Stimulated activated CD8-positive, alpha-beta memory T cell treated with anti-CD3 and anti-CD28 coated beads, Interleukin-7, amount 100 ng/mL, for 48 hours (primary cell): ENCODE measurements around the gene PTPRT.

Experiments used
- DNase-seq, 2 donors: peaks; one replicate each; pipeline ENCODE4 v3.0.0-alpha.2; 2020; ENCODE audit warnings: low read depth in 1 of 2; ENCODE audit errors: extremely low read depth in 1 of 2

The PTPRT gene

GRCh38 chr20:42581311-42581710 is 608.4 kb downstream of the PTPRT start:
- no peak for DNase-seq

- no peak for DNase-seq
Measured at GRCh38 chr20:42576167-42576566, 613.5 kb downstream of the PTPRT start.

- no peak for DNase-seq
Measured at GRCh38 chr20:42572320-42573016, 617.2 kb downstream of the PTPRT start.

- no peak for DNase-seq
Measured at GRCh38 chr20:42567409-42567808, 622.3 kb downstream of the PTPRT start.

GRCh38 chr20:42565235-42565995 is 624.3 kb downstream of the PTPRT start:
- DNase-seq = no peak

- DNase-seq = no peak
Measured at GRCh38 chr20:42559665-42560064, 630.0 kb downstream of the PTPRT start.

- no peak for DNase-seq
Measured at GRCh38 chr20:42556575-42556974, 633.1 kb downstream of the PTPRT start.

GRCh38 chr20:42553374-42553773 is 636.3 kb downstream of the PTPRT start:
- no peak for DNase-seq

- DNase-seq = no peak
Measured at GRCh38 chr20:42549496-42549895, 640.2 kb downstream of the PTPRT start.

- no peak for DNase-seq
Measured at GRCh38 chr20:42544926-42545325, 644.8 kb downstream of the PTPRT start.

GRCh38 chr20:42532831-42533230 is 656.9 kb downstream of the PTPRT start:
- no peak for DNase-seq

GRCh38 chr20:42531508-42531961 is 658.2 kb downstream of the PTPRT start:
- DNase-seq = no peak

GRCh38 chr20:42530855-42531448 is 658.8 kb downstream of the PTPRT start:
- DNase-seq = no peak

- no peak for DNase-seq
Measured at GRCh38 chr20:42530191-42530590, 659.5 kb downstream of the PTPRT start.

GRCh38 chr20:42524058-42524457 is 665.6 kb downstream of the PTPRT start:
- no peak for DNase-seq

- DNase-seq = no peak
Measured at GRCh38 chr20:42516692-42517091, 673.0 kb downstream of the PTPRT start.

GRCh38 chr20:42510686-42511085 is 679.0 kb downstream of the PTPRT start:
- DNase-seq = no peak

GRCh38 chr20:42507874-42508273 is 681.8 kb downstream of the PTPRT start:
- no peak for DNase-seq

GRCh38 chr20:42506397-42506796 is 683.3 kb downstream of the PTPRT start:
- no peak for DNase-seq

GRCh38 chr20:42502591-42502990 is 687.1 kb downstream of the PTPRT start:
- no peak for DNase-seq

GRCh38 chr20:42496595-42496994 is 693.1 kb downstream of the PTPRT start:
- DNase-seq = no peak

GRCh38 chr20:42494290-42494689 is 695.4 kb downstream of the PTPRT start:
- no peak for DNase-seq
